ENCODE results near the gene SUFU. TPM values are rescaled to one million over a fixed set of nuclear protein-coding genes. Genes with fewer than 3 reads are reported as not detected.

The SUFU gene
- total and polyA plus RNA-seq, 2 of the 4 experiments (the other 2 are of a cell fraction), result 2.2 to 11.0 TPM

DNA sequence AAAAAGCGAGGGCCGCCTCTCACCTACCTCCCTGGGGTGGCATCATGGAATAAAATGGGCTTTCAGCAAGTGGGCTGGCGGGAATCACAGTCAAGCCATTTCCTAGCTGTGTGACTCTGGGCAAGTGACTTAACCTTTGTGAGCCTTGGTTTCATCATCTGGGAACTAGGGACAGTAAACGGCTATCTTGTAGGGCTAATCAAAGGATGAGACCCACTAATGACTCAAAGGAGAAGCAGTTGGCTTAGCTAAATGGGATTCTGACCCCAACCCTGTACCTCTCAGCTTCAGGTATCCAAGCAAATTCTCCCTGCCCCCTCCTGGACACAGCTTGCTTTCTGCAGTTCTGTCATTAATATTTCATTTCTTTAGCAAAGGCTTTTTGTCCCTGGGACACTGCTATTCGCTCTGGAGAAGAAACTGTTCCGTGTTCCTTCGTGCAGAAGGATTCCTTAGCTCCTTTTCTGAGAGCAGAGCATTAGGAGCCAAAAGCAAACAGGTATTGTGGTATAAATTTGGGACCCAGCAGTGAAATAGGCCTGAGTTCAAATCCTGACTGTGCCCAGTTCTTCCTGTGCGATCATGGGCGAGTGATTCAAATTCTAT lies 166.4 kb downstream of the SUFU start:
- in situ Hi-C loops (cut with MboI; ENCODE audit: low sequenced_read_pairs), result no loop called here

More for the DNA sequence above, 166.4 kb downstream of the SUFU start:
- H3K27ac ChIP-seq (ENCODE audit: insufficient read depth, low read length), result no peak overlapping the region
- H2AFZ ChIP-seq (replicated peaks; ENCODE audit: low read length, poor library complexity), result no peak overlapping the region
- H3K4me3 ChIP-seq (ENCODE audit: insufficient read depth, low read depth, low read length), result no peak overlapping the region
- no peak overlapping the region for H2BK20ac ChIP-seq (ENCODE audit: low read depth, low read length)
- DNase-seq (no peak), ATAC-seq (ENCODE audit: low read depth) (no peak)
- ChIA-PET POLR2A (ENCODE audit: unreplicated experiment) (no interaction called here), CTCF (no interaction called here)
- H4K5ac ChIP-seq (ENCODE audit: low read depth, low read length), result no peak overlapping the region; the same call in 1 of the 2 replicates
- peak overlapping the region; percentile 31 for H4K91ac ChIP-seq (ENCODE audit: insufficient read depth, low read depth, low read length)
- intact Hi-C loops (cut with micrococcal nuclease), result no loop called here
- peak overlapping the region; percentile 20; the same call in 1 of the 2 replicates for H3K4ac ChIP-seq (ENCODE audit: low read depth, low read length)
- no peak overlapping the region for H2BK5ac ChIP-seq (ENCODE audit: low read depth, low read length, poor library complexity, severe bottlenecking)
- peaks cover 0 to 25% of the 10 kb centered on the region in 2 experiments; a peak in 2 of 4 replicates for H3K79me1 ChIP-seq (ENCODE audit: low read depth in 1 of 2, low read length in 2 of 2)
- TF ChIP-seq POLR2A (IDR thresholded peaks at IDR 0.05; ENCODE audit: low read depth, low read length), result no peak
- TF ChIP-seq, protein P1, sequence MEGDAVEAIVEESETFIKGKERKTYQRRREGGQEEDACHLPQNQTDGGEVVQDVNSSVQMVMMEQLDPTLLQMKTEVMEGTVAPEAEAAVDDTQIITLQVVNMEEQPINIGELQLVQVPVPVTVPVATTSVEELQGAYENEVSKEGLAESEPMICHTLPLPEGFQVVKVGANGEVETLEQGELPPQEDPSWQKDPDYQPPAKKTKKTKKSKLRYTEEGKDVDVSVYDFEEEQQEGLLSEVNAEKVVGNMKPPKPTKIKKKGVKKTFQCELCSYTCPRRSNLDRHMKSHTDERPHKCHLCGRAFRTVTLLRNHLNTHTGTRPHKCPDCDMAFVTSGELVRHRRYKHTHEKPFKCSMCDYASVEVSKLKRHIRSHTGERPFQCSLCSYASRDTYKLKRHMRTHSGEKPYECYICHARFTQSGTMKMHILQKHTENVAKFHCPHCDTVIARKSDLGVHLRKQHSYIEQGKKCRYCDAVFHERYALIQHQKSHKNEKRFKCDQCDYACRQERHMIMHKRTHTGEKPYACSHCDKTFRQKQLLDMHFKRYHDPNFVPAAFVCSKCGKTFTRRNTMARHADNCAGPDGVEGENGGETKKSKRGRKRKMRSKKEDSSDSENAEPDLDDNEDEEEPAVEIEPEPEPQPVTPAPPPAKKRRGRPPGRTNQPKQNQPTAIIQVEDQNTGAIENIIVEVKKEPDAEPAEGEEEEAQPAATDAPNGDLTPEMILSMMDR (conservative IDR thresholded peaks at IDR 0.05; ENCODE audit: low read depth, low read length), result no peak
- TF ChIP-seq NFE2L2 (IDR thresholded peaks at IDR 0.05; ENCODE audit: low read depth, low read length), result no peak
- TF ChIP-seq FOS (IDR thresholded peaks at IDR 0.05; ENCODE audit: low read depth, low read length), result no peak
- TF ChIP-seq RAD21 (IDR thresholded peaks at IDR 0.05; ENCODE audit: low read length), result no peak
- TF ChIP-seq MXI1 (IDR thresholded peaks at IDR 0.05; ENCODE audit: borderline replicate concordance, low read depth, low read length), result no peak
- TF ChIP-seq BHLHE40 (IDR thresholded peaks at IDR 0.05; ENCODE audit: low read depth, low read length), result no peak
- TF ChIP-seq SMC3 (IDR thresholded peaks at IDR 0.05; ENCODE audit: low read depth, low read length), result no peak
- TF ChIP-seq MAFK (IDR thresholded peaks at IDR 0.05; ENCODE audit: low read depth, low read length), result no peak
- TF ChIP-seq CEBPB (IDR thresholded peaks at IDR 0.05; ENCODE audit: low read depth, low read length), result no peak
- H2AK9ac ChIP-seq (replicated peaks; ENCODE audit: low read depth, low read length, poor library complexity), result peak overlapping the region; percentile 39
- H3K27me3 ChIP-seq (ENCODE audit: control insufficient read depth, insufficient read depth, low read length), result no peaks in the 10 kb centered on the region
- H3K18ac ChIP-seq (ENCODE audit: low read depth, low read length), result no peak overlapping the region
- H3K56ac ChIP-seq (ENCODE audit: extremely low read depth, insufficient read depth, low read length), result no peak overlapping the region
- dilution Hi-C loops (cut with HindIII; ENCODE audit: low sequenced_read_pairs, unreplicated experiment), result no loop called here
- BruUV-seq (replicated peaks), result no TSS peak
- peak overlapping the region; percentile 75 for H3K23ac ChIP-seq (ENCODE audit: low read depth, low read length)
- no peaks in the 10 kb centered on the region for H4K20me1 ChIP-seq (ENCODE audit: insufficient read depth, low read length)
- H3K9me3 ChIP-seq (ENCODE audit: control insufficient read depth, insufficient read depth, low read length), result no peaks in the 10 kb centered on the region
- peaks cover 31% of the 10 kb centered on the region for H3K4me1 ChIP-seq (ENCODE audit: control insufficient read depth, insufficient read depth, low read length)
- H3K14ac ChIP-seq (replicated peaks; ENCODE audit: low read depth, low read length), result peak overlapping the region; percentile 62; the same call in 1 of the 2 replicates
- H3K36me3 ChIP-seq (ENCODE audit: control insufficient read depth, insufficient read depth, low read length), result no peaks in the 10 kb centered on the region
- H2BK120ac ChIP-seq (ENCODE audit: low read depth, low read length), result 0 out of 2 replicates have a peak overlapping the region, but pooled peaks have one; percentile 36
- 100% methylated on average over 1 of the region's 9 CpGs; no CpG with 5 or more reads in 1 of the 2 experiments for WGBS, 2 experiments (ENCODE audit: extremely low coverage in 2 of 2, insufficient read length in 1 of 2)
- H3K9me1 ChIP-seq (ENCODE audit: insufficient read depth, low read length), result peaks cover 16% of the 10 kb centered on the region
- no peak overlapping the region for H3K9ac ChIP-seq (ENCODE audit: low read depth, low read length)
- no peak overlapping the region for H4K8ac ChIP-seq (ENCODE audit: low read depth in 2 of 2, low read length in 2 of 2)
- H3K4me2 ChIP-seq (ENCODE audit: low read depth, low read length), result no peak overlapping the region
- peak overlapping the region; percentile 35; the same call in 1 of the 2 replicates for H2AK5ac ChIP-seq (ENCODE audit: low read depth, low read length)
- H2BK15ac ChIP-seq (ENCODE audit: low read depth, low read length), result peak overlapping the region; percentile 1; the same call in 1 of the 3 replicates

Measured in IMR-90 (cell line).